Right cardiac atrium (tissue), 5 donors: ENCODE measurements around the gene SF3B1. TPM values are rescaled to one million over a fixed set of nuclear protein-coding genes. Genes with fewer than 3 reads are reported as not detected.
"Not testable (repeated sequence)": the region's sequence is repeated elsewhere in the genome, so short reads cannot be mapped to it uniquely, and the experiment has no call there.

Source experiments
- ATAC-seq, 2 donors: fragments of 200-7000 bp; cut with Tn5 transposase; one replicate each; pipeline versions ENCODE4 v1.8.0 to v1.9.1; 2020; ENCODE audit warnings: moderate library complexity in 2 of 2, mild to moderate bottlenecking in 1 of 2
- DNase-seq, 3 donors: peaks; one replicate each; pipeline ENCODE4 v3.0.0-alpha.2; 2020
- H3K27ac ChIP-seq: one replicate; pipeline ENCODE4 v1.5.1; 2013; ENCODE audit warnings: mild to moderate bottlenecking, low read length, control low read depth, moderate library complexity
- H3K27me3 ChIP-seq: one replicate; pipeline ENCODE4 v1.6.1; 2013; ENCODE audit not compliant: control insufficient read depth, insufficient read depth
- H3K4me1 ChIP-seq: one replicate; pipeline ENCODE4 v1.6.1; 2013; ENCODE audit warnings: low read length; ENCODE audit not compliant: control insufficient read depth, insufficient read depth
- H3K4me3 ChIP-seq: one replicate; pipeline ENCODE4 v1.5.1; 2013; ENCODE audit warnings: low read length, control low read depth
- H3K9me3 ChIP-seq: one replicate; pipeline ENCODE4 v1.6.1; 2013; ENCODE audit warnings: low read length; ENCODE audit not compliant: control insufficient read depth
- WGBS: extraction: QIAGEN DNeasy Blood & Tissue Kit; methylation state at CpG from one replicate; pipeline ENCODE4 v1.1.7; 2013; 5-methylcytosine and 5-hydroxymethylcytosine counted together
- intact Hi-C, 4 donors: fragments of 100-400 bp; cut with DNase I; formaldehyde crosslinking; loops; one replicate each; pipeline versions ENCODE4 v1.11.0 to v1.14.0; 2022 to 2023
- polyA plus RNA-seq: library from polyadenylated mRNA; stranded (reverse); fragments of 200-250 nt; gene quantifications from one replicate; pipeline ENCODE4 v1.2.3, GENCODE V29; 2013
- total RNA-seq, 4 donors: library from RNA; stranded (reverse); fragmentation: NEBNext Ultra II Directional; extraction: Animal tissue kit (Norgen Biotek cat#: 25700); gene quantifications; one replicate each; pipeline ENCODE4 v1.2.1, GENCODE V29; 2021
- donor health status: healthy with polysubstance abuse.
- donor health status: DM: no; HTN: yes; CAD: no.
- donor health status: DM: no; HTN: no; CAD: no.
- donor health status: DM: no; HTN: yes; CAD: no; lungs with severe emphysema.
- donor health status: DM: yes; HTN: yes; CAD: no.

The SF3B1 gene
- total and polyA plus RNA-seq, 5 donors, result 148 to 182 (median 166) TPM

- DNase-seq (no peak), ATAC-seq (no peak)
- no peak overlapping the region for H3K4me3 ChIP-seq
- WGBS, result 78% methylated on average over 2 of the region's 2 CpGs
- H3K27me3 ChIP-seq, result no peaks in the 10 kb centered on the region
- H3K27ac ChIP-seq, result no peak overlapping the region
- intact Hi-C loops, result loop anchor here in 1 of 4 donors (10.0 kb wide), 1 partner anchor 89 kb away; the partner anchor contains the start of gene HSPD1
- no peaks in the 10 kb centered on the region for H3K9me3 ChIP-seq
- no peaks in the 10 kb centered on the region for H3K4me1 ChIP-seq
Observed at GRCh38 chr2:197405582-197405981, 29.2 kb downstream of the SF3B1 start.

- intact Hi-C loops, result loop anchor here in 1 of 4 donors (10.0 kb wide), 1 partner anchor 95 kb away; the partner anchor contains the start of gene HSPD1
- ATAC-seq, result no peak
- no peak overlapping the region for H3K4me3 ChIP-seq
Observed at GRCh38 chr2:197399887-197400540, 34.8 kb downstream of the SF3B1 start.

GRCh38 chr2:197398913-197399312, 35.9 kb downstream of the SF3B1 start:
- WGBS, result 86% methylated on average over 2 of the region's 2 CpGs
- no peak overlapping the region for H3K4me3 ChIP-seq
- no peak for ATAC-seq
- intact Hi-C loops, result no loop called here
- no peaks in the 10 kb centered on the region for H3K4me1 ChIP-seq
- H3K27me3 ChIP-seq, result no peaks in the 10 kb centered on the region
- DNase-seq, result no peak
- no peaks in the 10 kb centered on the region for H3K9me3 ChIP-seq
- H3K27ac ChIP-seq, result no peak overlapping the region

More at GRCh38 chr2:197399887-197400540, 34.8 kb downstream of the SF3B1 start:
- Histone ChIP-seq H3K9me3 (no peaks in the 10 kb centered on the region), H3K27ac (no peak overlapping the region), H3K27me3 (no peaks in the 10 kb centered on the region), H3K4me1 (no peaks in the 10 kb centered on the region)
- no peak for DNase-seq
- WGBS, result 83% methylated on average over 6 of the region's 6 CpGs

GRCh38 chr2:197391220-197391717, 43.6 kb downstream of the SF3B1 start:
- Histone ChIP-seq H3K27me3 (no peaks in the 10 kb centered on the region), H3K4me3 (no peak overlapping the region), H3K27ac (no peak overlapping the region), H3K4me1 (no peaks in the 10 kb centered on the region), H3K9me3 (no peaks in the 10 kb centered on the region)
- intact Hi-C loops, result no loop called here
- no peak for ATAC-seq
- DNase-seq, result no peak
- 99% methylated on average over 1 of the region's 1 CpG for WGBS

GRCh38 chr2:197388866-197389587, 45.8 kb downstream of the SF3B1 start:
- intact Hi-C loops, result no loop called here
- H3K9me3 ChIP-seq, result no peaks in the 10 kb centered on the region
- H3K27ac ChIP-seq, result no peak overlapping the region
- ATAC-seq (peak in 1 of 2 donors; percentile 18), DNase-seq (no peak)
- no peak overlapping the region for H3K4me3 ChIP-seq
- no peaks in the 10 kb centered on the region for H3K4me1 ChIP-seq
- 88% methylated on average over 5 of the region's 5 CpGs for WGBS
- no peaks in the 10 kb centered on the region for H3K27me3 ChIP-seq

- ATAC-seq (no peak), DNase-seq (no peak)
- H3K9me3 ChIP-seq, result no peaks in the 10 kb centered on the region
- no peak overlapping the region for H3K27ac ChIP-seq
- intact Hi-C loops, result no loop called here
- H3K4me3 ChIP-seq, result no peak overlapping the region
- 94% methylated on average over 8 of the region's 8 CpGs for WGBS
- H3K4me1 ChIP-seq, result no peaks in the 10 kb centered on the region
- no peaks in the 10 kb centered on the region for H3K27me3 ChIP-seq
Observed at GRCh38 chr2:197387179-197387578, 47.6 kb downstream of the SF3B1 start.

- DNase-seq, result no peak
- no peak overlapping the region for H3K27ac ChIP-seq
- H3K4me1 ChIP-seq, result no peaks in the 10 kb centered on the region
- intact Hi-C loops, result no loop called here
- no peak overlapping the region for H3K4me3 ChIP-seq
- ATAC-seq, result no peak
- H3K27me3 ChIP-seq, result no peaks in the 10 kb centered on the region
- 94% methylated on average over 2 of the region's 2 CpGs for WGBS
- H3K9me3 ChIP-seq, result no peaks in the 10 kb centered on the region
Observed at GRCh38 chr2:197386242-197386641, 48.6 kb downstream of the SF3B1 start.

GRCh38 chr2:197383825-197384224, 51.0 kb downstream of the SF3B1 start:
- Histone ChIP-seq H3K4me1 (no peaks in the 10 kb centered on the region), H3K27me3 (no peaks in the 10 kb centered on the region), H3K27ac (no peak overlapping the region), H3K4me3 (no peak overlapping the region), H3K9me3 (no peaks in the 10 kb centered on the region)
- 63% methylated on average over 4 of the region's 4 CpGs for WGBS
- DNase-seq (no peak), ATAC-seq (no peak)
- intact Hi-C loops, result loop anchor here in 1 of 4 donors (5.0 kb wide), 1 partner anchor 272 kb away; no protein-coding TSS in a partner anchor

GRCh38 chr2:197381641-197382040, 53.2 kb downstream of the SF3B1 start:
- WGBS, result 70% methylated on average over 1 of the region's 1 CpG
- intact Hi-C loops, result loop anchor here in 1 of 4 donors (5.0 kb wide), 1 partner anchor 269 kb away; no protein-coding TSS in a partner anchor

GRCh38 chr2:197379918-197380309, 54.9 kb downstream of the SF3B1 start:
- H3K27ac ChIP-seq, result not testable (repeated sequence)

More at GRCh38 chr2:197381641-197382040, 53.2 kb downstream of the SF3B1 start:
- ATAC-seq (no peak), DNase-seq (no peak)
- Histone ChIP-seq H3K9me3 (no peaks in the 10 kb centered on the region), H3K27me3 (no peaks in the 10 kb centered on the region), H3K27ac (no peak overlapping the region), H3K4me3 (no peak overlapping the region), H3K4me1 (no peaks in the 10 kb centered on the region)

More at GRCh38 chr2:197379918-197380309, 54.9 kb downstream of the SF3B1 start:
- ATAC-seq, H3K9me3 ChIP-seq, H3K27me3 ChIP-seq, H3K4me3 ChIP-seq, DNase-seq, H3K4me1 ChIP-seq: not testable (repeated sequence)
- intact Hi-C loops, result loop anchor here (5.0 to 10.0 kb wide), 4 partner anchors 185 to 268 kb away; no protein-coding TSS in a partner anchor
- 90% methylated on average over 5 of the region's 5 CpGs for WGBS
